HepG2 (cell line): Measurements from ENCODE around the gene POPDC2. TPM values are rescaled to one million over a fixed set of nuclear protein-coding genes. Genes with fewer than 3 reads are reported as not detected.

Source experiments
- ATF6 ChIP-seq: sonication (generic); formaldehyde crosslinking; conservative IDR thresholded peaks from 2 replicates; pipeline ENCODE4 v1.4.0; 2020; ENCODE audit warnings: missing genetic modification reagents
- ATF7-NPFF ChIP-seq: sonication (generic); formaldehyde crosslinking; IDR thresholded peaks from 2 replicates; pipeline ENCODE4 v1.8.1; 2023; ENCODE audit warnings: mild to moderate bottlenecking, low read depth, missing genetic modification reagents, moderate library complexity
- CSRNP2 ChIP-seq: sonication (generic); formaldehyde crosslinking; conservative IDR thresholded peaks from 2 replicates; pipeline ENCODE4 v1.8.0; 2022; ENCODE audit warnings: low read depth, missing genetic modification reagents
- DMTF1 ChIP-seq: sonication (generic); formaldehyde crosslinking; IDR thresholded peaks from 2 replicates; pipeline ENCODE4 v1.4.0; 2020; ENCODE audit warnings: mild to moderate bottlenecking, missing genetic modification reagents
- ETV6 ChIP-seq: sonication (generic); formaldehyde crosslinking; conservative IDR thresholded peaks from 2 replicates; pipeline ENCODE4 v1.4.0; 2020; ENCODE audit warnings: missing genetic modification reagents
- MTA1 ChIP-seq: sonication (generic); formaldehyde crosslinking; IDR thresholded peaks from 2 replicates; pipeline ENCODE4 v1.4.0; 2020; ENCODE audit warnings: missing genetic modification reagents, mild to moderate bottlenecking, borderline replicate concordance
- MXD1 ChIP-seq: sonication (generic); formaldehyde crosslinking; IDR thresholded peaks from 2 replicates; pipeline ENCODE4 v1.4.0; 2020; ENCODE audit warnings: mild to moderate bottlenecking, missing genetic modification reagents
- NR0B2 ChIP-seq: sonication (generic); formaldehyde crosslinking; IDR thresholded peaks from 2 replicates; pipeline ENCODE4 v1.4.0; 2020; ENCODE audit warnings: mild to moderate bottlenecking, missing genetic modification reagents
- NR2F2 ChIP-seq: IDR thresholded peaks from 2 replicates; pipeline ENCODE4 v1.6.1; 2012; ENCODE audit warnings: low read depth, inconsistent platforms, borderline replicate concordance
- TBX2 ChIP-seq: sonication (generic); formaldehyde crosslinking; IDR thresholded peaks from 2 replicates; pipeline ENCODE4 v1.5.0; 2020; ENCODE audit warnings: missing genetic modification reagents, mild to moderate bottlenecking, borderline replicate concordance
- TFDP2 ChIP-seq: sonication (generic); formaldehyde crosslinking; IDR thresholded peaks from 2 replicates; pipeline ENCODE4 v1.4.0; 2020; ENCODE audit warnings: missing genetic modification reagents
- ZNF280B ChIP-seq: sonication (generic); formaldehyde crosslinking; IDR thresholded peaks from 2 replicates; pipeline ENCODE4 v1.5.0; 2020; ENCODE audit warnings: missing genetic modification reagents, mild to moderate bottlenecking, borderline replicate concordance
- ZNF281 ChIP-seq: sonication (generic); formaldehyde crosslinking; IDR thresholded peaks from 2 replicates; pipeline ENCODE4 v1.4.0; 2020; ENCODE audit warnings: missing genetic modification reagents, borderline replicate concordance
- polyA plus RNA-seq, 8 experiments: library from polyadenylated mRNA; depleted of rRNA in 3 of 8; stranded (reverse) in 7 of 8; unstranded in 1 of 8; fragments of >200 nt; fragmentation: Illumina TruSeq in 4 of 8; extraction: Trizol in 4 of 8; gene quantifications; 2 replicates each; pipeline versions ENCODE4 v1.2.1 to v1.2.3, GENCODE V29; 2011 to 2016; ENCODE audit warnings: low read depth in 4 of 8, missing spikeins in 1 of 8, mixed read lengths in 1 of 8; ENCODE audit not compliant: insufficient read depth in 1 of 8
- total RNA-seq, 5 experiments: library from RNA; depleted of rRNA; stranded (reverse); fragments of >200 nt; fragmentation: Illumina TruSeq; extraction: Trizol; gene quantifications; 2 replicates each; pipeline ENCODE4 v1.2.3, GENCODE V29; 2016; ENCODE audit warnings: low read depth in 1 of 5

The POPDC2 gene
- total and polyA plus RNA-seq, 2 of the 13 experiments (the other 11 are each of a cell fraction or from before 2014, with no cell fraction given) = 0.18 to 0.58 TPM

- TF ChIP-seq ATF7-NPFF = peak; percentile 84
- TF ChIP-seq NR2F2 = peak; percentile 82; the same call in 1 of the 2 replicates
- no peak for TF ChIP-seq DMTF1 (CRISPR knock-in tag)
- peak; percentile 62; the same call in 1 of the 2 replicates for TF ChIP-seq ETV6 (CRISPR knock-in tag)
- peak; percentile 59; the same call in 1 of the 2 replicates for TF ChIP-seq MTA1 (CRISPR knock-in tag)
- no peak for TF ChIP-seq ATF6 (CRISPR knock-in tag)
- peak; percentile 87 for TF ChIP-seq TFDP2 (CRISPR knock-in tag)
- peak; percentile 71; the same call in 1 of the 2 replicates for TF ChIP-seq ZNF280B
- peak; percentile 71; the same call in 1 of the 2 replicates for TF ChIP-seq ZNF281 (CRISPR knock-in tag)
- TF ChIP-seq TBX2 = peak; percentile 87
- 0 out of 2 replicates have a peak, but pooled peaks have one; percentile 21 for TF ChIP-seq NR0B2 (CRISPR knock-in tag)
- peak; percentile 23; the same call in 1 of the 2 replicates for TF ChIP-seq MXD1 (CRISPR knock-in tag)
- no peak for TF ChIP-seq CSRNP2
Measured at GRCh38 chr3:119676771-119677640, 16.6 kb upstream of the POPDC2 start, which contains the start of gene COX17 (continued).
